Keratinocyte (primary cell): ENCODE measurements around the gene PRSS23. TPM values are rescaled to one million over a fixed set of nuclear protein-coding genes. Genes with fewer than 3 reads are reported as not detected.

Experiments
- DNase-seq: peaks from one replicate; pipeline ENCODE4 v3.0.0-alpha.2; 2011; ENCODE audit warnings: low read depth, missing footprints, low spot score
- FAIRE-seq: peaks from 2 replicates; lab custom pipeline; 2011; peaks lifted over from hg19 to GRCh38; lab: Jason Lieb, UNC
- H2AFZ ChIP-seq: 2 replicates; pipeline ENCODE4 v1.6.0; 2012; ENCODE audit warnings: low read length, control low read depth, inconsistent platforms; ENCODE audit not compliant: control insufficient read depth
- H3K27ac ChIP-seq: 2 replicates; pipeline ENCODE4 v1.5.1; 2011; ENCODE audit warnings: low read length; ENCODE audit not compliant: control insufficient read depth, insufficient read depth
- H3K27me3 ChIP-seq: 3 replicates; pipeline ENCODE4 v1.6.0; 2011; ENCODE audit warnings: low read length; ENCODE audit not compliant: control insufficient read depth, insufficient read depth; ENCODE audit errors: extremely low read depth
- H3K36me3 ChIP-seq, 2 experiments: 2 replicates in 1 of 2; 3 replicates in 1 of 2; pipeline ENCODE4 v1.5.1; 2011; ENCODE audit warnings: low read length in 2 of 2, mild to moderate bottlenecking in 1 of 2; ENCODE audit not compliant: control insufficient read depth in 2 of 2, insufficient read depth in 2 of 2; ENCODE audit errors: extremely low read depth in 1 of 2
- H3K4me1 ChIP-seq: 3 replicates; pipeline ENCODE4 v1.5.1; 2011; ENCODE audit warnings: low read length; ENCODE audit not compliant: control insufficient read depth, insufficient read depth; ENCODE audit errors: extremely low read depth
- H3K4me2 ChIP-seq: 3 replicates; pipeline ENCODE4 v1.6.0; 2011; ENCODE audit warnings: low read depth, low read length; ENCODE audit not compliant: control insufficient read depth, insufficient read depth; ENCODE audit errors: extremely low read depth
- H3K4me3 ChIP-seq, 3 experiments: fragments of 200-600 bp in 1 of 3; sonication (generic) in 1 of 3; 2 replicates in 2 of 3; 3 replicates in 1 of 3; pipeline ENCODE4 v1.5.1; 2011 to 2016; ENCODE audit warnings: low read length in 3 of 3, mild to moderate bottlenecking in 3 of 3, control low read depth in 2 of 3, inconsistent platforms in 1 of 3, low read depth in 1 of 3, mixed read lengths in 1 of 3, mixed run types in 1 of 3, moderate library complexity in 1 of 3; ENCODE audit not compliant: control insufficient read depth in 2 of 3, insufficient read depth in 2 of 3; ENCODE audit errors: extremely low read depth in 1 of 3
- H3K79me2 ChIP-seq: 2 replicates; pipeline ENCODE4 v1.6.0; 2012; ENCODE audit warnings: low read length; ENCODE audit not compliant: control insufficient read depth, insufficient read depth
- H3K9ac ChIP-seq: 3 replicates; pipeline ENCODE4 v1.6.0; 2011; ENCODE audit warnings: low read length; ENCODE audit not compliant: control insufficient read depth, insufficient read depth; ENCODE audit errors: extremely low read depth
- H3K9me1 ChIP-seq: 3 replicates; pipeline ENCODE4 v1.6.0; 2011; ENCODE audit warnings: low read length; ENCODE audit not compliant: control insufficient read depth, insufficient read depth; ENCODE audit errors: extremely low read depth
- H3K9me3 ChIP-seq: 2 replicates; pipeline ENCODE4 v1.5.1; 2012; ENCODE audit warnings: low read depth, low read length; ENCODE audit not compliant: control insufficient read depth
- H4K20me1 ChIP-seq: 3 replicates; pipeline ENCODE4 v1.6.0; 2011; ENCODE audit warnings: low read length; ENCODE audit not compliant: control insufficient read depth, insufficient read depth; ENCODE audit errors: extremely low read depth
- CTCF ChIP-seq, 3 experiments: IDR thresholded peaks in 1 of 3; conservative IDR thresholded peaks in 1 of 3; optimal IDR thresholded peaks in 1 of 3; 2 replicates in 2 of 3; 3 replicates in 1 of 3; pipeline versions ENCODE3 to v1.5.1; 2011; ENCODE audit warnings: low read length in 3 of 3, mild to moderate bottlenecking in 3 of 3, moderate library complexity in 2 of 3, control low read depth in 1 of 3, inconsistent platforms in 1 of 3; ENCODE audit not compliant: insufficient read depth in 2 of 3; ENCODE audit errors: extremely low read depth in 1 of 3
- EZH2 ChIP-seq: IDR thresholded peaks from one replicate; pipeline ENCODE4 v1.6.1; 2012; ENCODE audit warnings: inconsistent platforms, mild to moderate bottlenecking, low read length, moderate library complexity
- dilution Hi-C: fragments of 300-500 bp; cut with MboI; formaldehyde crosslinking; loops from one replicate; pipeline ENCODE4 v1.7.0; 2020; ENCODE audit warnings: low sequenced_read_pairs; ENCODE audit not compliant: extremely low pct_ligation_motif_present
- polyA plus RNA-seq, 5 experiments: library from polyadenylated mRNA; depleted of rRNA in 3 of 5; stranded (reverse) in 3 of 5; stranded (forward) in 1 of 5; unstranded in 1 of 5; fragments of >200 nt; gene quantifications; 1 replicate in 1 of 5; 2 replicates in 3 of 5; 3 replicates in 1 of 5; pipeline versions ENCODE4 v1.2.1 to v1.2.3, GENCODE V29; 2011 to 2012; ENCODE audit warnings: missing spikeins in 2 of 5, low read depth in 1 of 5, low replicate concordance in 1 of 5

Gene PRSS23
- polyA plus RNA-seq, 1 donor (not counting 4 experiments of a cell fraction or from before 2014, with no cell fraction given): 143 TPM

- TF ChIP-seq EZH2 (no peak), CTCF (optimal IDR thresholded peaks at IDR 0.05 in 1 of 3, IDR thresholded peaks at IDR 0.05 in 1 of 3, conservative IDR thresholded peaks at IDR 0.05 in 1 of 3; ENCODE audit: extremely low read depth in 1 of 3, insufficient read depth in 2 of 3, low read length in 3 of 3) (no peak)
- FAIRE-seq (no peak), DNase-seq (no peak)
- H3K9ac ChIP-seq: no peak overlapping the region
- H3K4me1 ChIP-seq: peaks cover 13% of the 10 kb centered on the region
- H3K4me2 ChIP-seq: no peak overlapping the region
- dilution Hi-C loops: no loop called here
- no peak overlapping the region for H2AFZ ChIP-seq
- H3K27ac ChIP-seq: no peak overlapping the region
- H3K9me3 ChIP-seq: no peaks in the 10 kb centered on the region
- H3K79me2 ChIP-seq: peaks cover 17% of the 10 kb centered on the region
- H3K27me3 ChIP-seq: no peaks in the 10 kb centered on the region
- H3K36me3 ChIP-seq: no peaks in the 10 kb centered on the region
- no peaks in the 10 kb centered on the region for H4K20me1 ChIP-seq
- no peak overlapping the region for H3K4me3 ChIP-seq
- H3K9me1 ChIP-seq: no peaks in the 10 kb centered on the region
These were observed 3.2 kb upstream of the PRSS23 start for GRCh38 chr11:86797133-86797532.

- H3K36me3 ChIP-seq: peaks cover 0 to 2% of the 10 kb centered on the region in 2 experiments
- no peaks in the 10 kb centered on the region for H3K27me3 ChIP-seq
- H3K9me3 ChIP-seq: no peaks in the 10 kb centered on the region
- H3K4me1 ChIP-seq: peaks cover 29% of the 10 kb centered on the region
- H3K4me2 ChIP-seq: no peak overlapping the region
- no peaks in the 10 kb centered on the region for H3K9me1 ChIP-seq
- H2AFZ ChIP-seq: no peak overlapping the region
- no peak overlapping the region for H3K27ac ChIP-seq
- H4K20me1 ChIP-seq: no peaks in the 10 kb centered on the region
- DNase-seq (no peak), FAIRE-seq (no peak)
- no peak for TF ChIP-seq CTCF (optimal IDR thresholded peaks at IDR 0.05 in 1 of 3, IDR thresholded peaks at IDR 0.05 in 1 of 3, conservative IDR thresholded peaks at IDR 0.05 in 1 of 3; ENCODE audit: extremely low read depth in 1 of 3, insufficient read depth in 2 of 3, low read length in 3 of 3)
- TF ChIP-seq EZH2: no peak
- dilution Hi-C loops: no loop called here
- H3K4me3 ChIP-seq: no peak overlapping the region
- peaks cover 29% of the 10 kb centered on the region for H3K79me2 ChIP-seq
- no peak overlapping the region for H3K9ac ChIP-seq
These were observed 1.4 kb upstream of the PRSS23 start for GRCh38 chr11:86798988-86799387.
